HG03280 (cell line): Measurements from ENCODE around the gene DUSP6.
"Not testable (repeated sequence)": the region's sequence is repeated elsewhere in the genome, so short reads cannot be mapped to it uniquely, and the experiment has no call there.

ENCODE experiments used
- ATAC-seq: cut with Tn5 transposase; IDR thresholded peaks from one replicate; pipeline ENCODE4 v1.9.1; 2021; ENCODE audit warnings: mild to moderate bottlenecking, moderate library complexity; ENCODE audit not compliant: unreplicated experiment

DUSP6 gene

GRCh38 chr12:89353188-89353822 lies 1.0 kb upstream of the DUSP6 start:
- ATAC-seq, result no peak

- ATAC-seq, result no peak
Observed at GRCh38 chr12:89352242-89352491, 134 bp downstream of the DUSP6 start.

DNA sequence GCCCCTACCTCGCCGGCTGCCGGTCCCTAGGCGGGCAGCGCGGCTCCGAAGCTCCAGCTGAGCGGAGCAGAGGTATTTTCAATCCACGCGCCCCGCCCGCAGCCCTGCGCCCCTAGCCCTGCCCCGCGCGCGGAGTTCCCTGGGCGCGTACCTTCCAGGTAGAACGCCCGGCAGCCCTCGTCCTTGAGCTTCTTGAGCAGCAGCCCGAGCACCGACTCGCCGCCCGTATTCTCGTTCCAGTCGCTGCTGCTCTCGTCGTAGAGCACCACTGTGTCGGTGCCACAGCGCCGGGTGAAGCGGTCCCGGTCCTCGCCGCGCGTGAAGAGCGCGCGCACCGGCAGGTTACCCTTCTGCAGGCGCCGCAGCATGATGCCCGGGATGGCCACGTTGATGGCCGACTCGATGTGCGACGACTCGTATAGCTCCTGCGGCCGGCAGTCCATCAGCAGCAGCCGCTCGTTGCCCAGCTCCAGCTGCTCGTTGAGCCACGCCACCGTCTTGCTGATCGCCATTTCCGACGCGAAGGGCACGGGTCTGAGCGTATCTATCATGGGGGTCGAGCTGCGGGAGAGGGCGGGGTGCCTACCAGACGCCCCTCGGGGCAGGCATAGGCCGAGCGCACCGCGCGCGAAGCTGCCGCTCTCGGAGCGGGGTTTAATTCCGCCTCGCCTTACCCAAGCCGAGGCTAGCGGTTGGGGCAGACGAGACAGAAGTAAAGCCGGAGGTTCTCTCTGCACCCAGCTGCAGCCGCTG lies 636 bp downstream of the DUSP6 start:
- ATAC-seq, result peak; percentile 28

DNA sequence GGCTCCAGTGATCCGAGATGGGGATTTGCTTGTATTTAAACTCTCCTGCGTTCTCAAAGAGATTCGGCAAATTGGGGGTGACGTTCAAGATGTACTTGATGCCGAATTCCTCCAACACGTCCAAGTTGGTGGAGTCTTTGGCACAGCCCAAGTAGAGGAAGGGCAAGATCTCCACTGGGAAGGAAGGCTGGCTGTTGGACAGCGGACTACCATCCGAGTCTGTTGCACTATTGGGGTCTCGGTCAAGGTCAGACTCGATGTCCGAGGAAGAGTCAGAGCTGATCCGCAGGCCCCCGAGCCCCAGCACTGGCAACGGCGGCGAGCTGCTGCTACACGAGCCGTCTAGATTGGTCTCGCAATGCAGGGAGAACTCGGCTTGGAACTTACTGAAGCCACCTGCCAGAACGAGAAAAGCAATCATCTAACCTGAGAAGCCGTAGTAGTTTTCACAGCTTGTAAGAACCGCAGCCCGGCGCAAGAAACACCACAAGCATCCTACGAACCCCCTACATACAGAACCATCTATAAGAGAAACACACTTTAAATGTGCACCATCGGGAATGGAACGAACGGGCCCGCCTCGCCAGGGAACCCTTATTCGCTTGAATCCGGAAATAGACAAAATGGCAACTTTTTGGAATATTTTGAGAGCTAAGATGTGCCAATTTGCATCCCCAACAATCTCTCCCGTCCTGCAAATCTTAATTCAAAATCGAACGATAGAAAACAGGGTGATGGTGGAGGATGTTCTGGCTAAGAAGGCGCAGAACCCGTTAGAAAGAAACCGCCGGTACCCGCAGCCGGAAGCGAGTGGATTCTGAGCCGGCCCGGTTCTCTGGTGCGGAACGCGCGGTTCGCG lies 1.4 kb downstream of the DUSP6 start:
- no peak for ATAC-seq

DNA sequence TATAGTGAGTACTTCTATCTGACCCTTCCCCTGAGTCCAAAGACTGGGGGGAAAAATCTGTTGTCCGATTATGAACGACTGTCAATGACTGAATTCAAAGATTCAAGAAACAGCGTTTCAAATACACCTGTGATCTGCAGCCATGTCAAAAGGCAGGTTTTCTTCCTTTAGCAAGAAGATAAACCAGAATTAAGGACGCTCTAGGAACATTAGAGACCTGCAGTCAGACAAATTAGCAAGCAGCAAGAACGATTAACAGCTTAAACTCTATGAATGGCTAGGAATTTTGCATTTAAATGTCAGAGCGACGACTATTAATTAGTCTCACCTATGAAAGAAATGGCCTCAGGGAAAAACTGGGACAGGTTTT lies 2.1 kb downstream of the DUSP6 start:
- no peak for ATAC-seq

DNA sequence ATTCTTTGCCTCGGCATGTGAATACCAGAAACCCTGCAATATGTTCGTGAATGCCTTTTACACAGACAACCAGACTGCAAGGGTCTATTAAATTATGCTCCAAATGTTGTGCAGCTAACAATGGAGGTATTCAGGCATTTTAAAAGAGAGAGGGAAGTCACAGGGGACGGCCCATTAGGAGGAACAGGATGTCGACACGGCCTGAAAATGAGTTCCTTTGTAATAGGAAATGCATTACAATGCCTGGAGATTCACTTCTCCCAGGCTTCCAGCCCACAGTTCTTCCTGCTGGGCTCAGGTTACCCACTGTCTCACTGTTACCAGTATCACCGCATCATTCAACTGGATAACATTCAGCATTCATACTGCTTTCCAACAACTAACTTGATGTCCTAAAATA lies 2.5 kb downstream of the DUSP6 start:
- ATAC-seq, result no peak

DNA sequence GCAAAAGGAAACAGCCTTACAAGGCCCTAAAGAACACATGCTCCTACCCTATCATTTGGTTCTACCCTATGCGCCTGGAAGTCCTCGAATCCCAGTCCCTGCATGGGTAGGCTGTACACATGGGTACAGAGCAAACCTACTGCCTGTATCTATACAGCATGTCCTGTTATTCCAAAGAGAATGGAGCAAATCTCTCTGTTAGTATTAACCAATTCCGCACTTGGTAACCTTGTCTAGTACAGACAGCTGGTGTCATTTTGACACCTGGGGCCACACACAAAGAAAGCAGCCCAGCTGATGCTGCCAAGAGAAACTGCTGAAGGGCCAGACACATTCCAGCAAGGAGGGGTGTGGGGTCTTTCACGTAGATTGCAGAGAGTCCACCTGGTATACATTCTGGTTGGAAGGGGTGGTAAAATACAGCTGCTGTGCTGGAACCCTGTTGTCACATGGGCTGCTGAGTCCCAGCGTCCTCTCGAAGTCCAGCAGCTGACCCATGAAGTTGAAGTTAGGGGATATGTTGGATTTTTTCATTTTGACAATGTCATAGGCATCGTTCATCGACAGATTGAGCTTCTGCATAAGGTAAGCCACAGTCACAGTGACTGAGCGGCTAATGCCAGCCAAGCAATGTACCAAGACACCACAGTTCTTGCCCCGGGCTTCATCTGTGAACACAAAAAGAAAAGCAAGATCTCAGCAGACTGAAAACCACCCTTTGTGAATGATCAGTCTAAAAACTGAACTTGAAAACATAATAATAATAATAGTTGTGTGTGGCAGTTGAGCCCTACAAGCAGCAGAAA lies 3.2 kb downstream of the DUSP6 start:
- no peak for ATAC-seq

- no peak for ATAC-seq
Observed at GRCh38 chr12:89347325-89347829, 4.9 kb downstream of the DUSP6 start.

GRCh38 chr12:89346741-89347324 lies 5.5 kb downstream of the DUSP6 start:
- peak; percentile 4 for ATAC-seq

DNA sequence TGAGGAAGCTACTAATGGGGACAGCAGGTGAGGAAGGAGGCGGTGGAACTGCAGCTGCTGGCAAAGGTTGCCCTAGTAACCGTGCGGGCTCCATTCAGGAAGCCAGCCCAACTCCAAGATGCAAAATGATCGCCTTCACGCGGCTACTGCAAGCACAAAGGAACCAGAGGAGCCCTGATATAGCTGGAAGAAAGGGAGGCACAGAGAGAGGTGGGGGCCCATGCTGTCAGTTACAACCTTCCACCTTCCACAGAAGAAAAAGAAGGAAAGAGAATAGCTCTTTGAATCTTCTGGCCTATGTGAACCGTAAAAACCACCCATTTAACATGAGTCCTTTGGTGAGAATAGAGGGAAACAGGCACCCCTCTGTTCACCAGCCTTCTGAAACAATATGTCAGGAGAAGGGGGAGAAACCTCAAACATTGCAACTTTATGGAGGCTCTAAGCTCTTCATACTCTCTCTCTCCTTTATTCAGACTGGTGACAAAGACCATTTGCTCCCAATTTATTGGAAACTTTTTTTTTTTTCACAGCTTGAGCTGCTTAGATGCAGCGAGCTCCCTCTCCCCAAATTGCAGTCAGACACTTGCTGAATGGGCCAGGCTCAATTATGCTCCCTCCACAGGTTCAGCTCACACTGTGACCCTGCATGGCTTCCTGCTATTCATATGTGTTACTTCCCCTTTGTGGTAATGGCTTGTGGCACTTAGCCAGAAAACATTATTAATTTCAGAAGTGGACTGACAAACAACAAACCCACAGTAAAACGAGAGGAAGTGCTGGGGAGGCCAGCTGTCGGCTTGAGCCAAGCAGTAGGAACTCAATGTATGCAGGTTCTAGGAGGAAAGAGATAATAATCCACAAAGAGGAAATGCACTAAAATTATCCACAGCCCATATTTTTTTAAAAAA lies 6.2 kb downstream of the DUSP6 start:
- peak; percentile 98 for ATAC-seq

DNA sequence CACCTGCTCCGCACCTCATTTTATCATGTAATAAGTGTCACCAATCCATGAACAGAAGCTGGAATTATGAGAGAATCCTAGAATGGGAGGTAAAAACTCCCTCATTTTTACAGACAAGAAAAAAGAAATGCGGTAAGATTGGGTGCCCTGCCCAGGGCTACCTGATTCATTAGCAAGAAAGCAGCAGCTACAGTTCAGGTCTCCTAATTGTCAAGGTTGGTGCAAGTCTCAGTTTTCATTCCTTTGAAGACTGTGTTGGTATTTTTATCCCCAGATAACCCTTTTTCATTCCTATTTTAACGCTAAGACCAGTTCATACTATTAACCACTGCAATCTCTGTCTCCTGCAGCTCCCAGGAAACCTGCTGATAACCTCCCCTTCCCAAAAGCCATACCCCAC lies 6.9 kb downstream of the DUSP6 start:
- no peak for ATAC-seq

- ATAC-seq, result no peak
Observed at GRCh38 chr12:89344862-89345202, 7.5 kb downstream of the DUSP6 start.

DNA sequence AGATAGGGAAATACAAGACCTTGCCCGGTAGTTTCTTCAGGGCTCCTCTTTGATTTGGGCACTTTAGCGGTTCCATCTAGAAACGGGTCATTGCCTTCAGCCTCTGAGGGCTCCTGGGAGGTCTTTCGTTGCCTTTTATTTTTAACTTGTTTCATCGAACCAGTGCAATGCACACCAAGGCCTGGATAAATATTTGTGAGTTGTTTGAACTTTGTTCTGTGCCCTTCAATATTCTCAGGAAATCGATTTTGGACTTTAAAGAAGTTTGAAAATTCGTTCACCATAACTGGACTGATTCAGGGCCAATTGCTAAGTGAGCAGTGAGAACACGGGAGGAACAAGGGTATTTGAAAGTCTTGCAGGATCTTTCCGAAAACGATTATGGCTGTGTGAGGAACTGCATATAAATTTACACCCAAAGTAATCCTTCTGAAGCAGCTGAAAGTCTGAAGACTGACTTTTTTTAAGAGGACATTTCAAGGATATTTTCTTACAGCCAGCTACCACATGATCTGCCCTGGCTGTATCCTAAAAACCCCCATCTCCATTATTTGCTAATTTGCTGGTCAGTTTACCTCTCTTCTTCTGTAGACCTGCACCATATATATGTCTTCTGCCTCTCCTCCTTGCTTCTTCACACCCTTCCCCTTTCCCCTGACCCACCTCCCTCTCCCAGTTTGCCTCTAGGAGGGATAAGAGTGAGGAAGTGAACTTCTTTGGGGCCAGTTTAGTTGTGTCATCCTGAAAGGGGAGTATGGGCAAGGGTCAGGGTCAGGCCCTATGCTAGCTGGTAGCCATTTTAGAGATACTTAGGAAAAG lies 8.0 kb downstream of the DUSP6 start:
- ATAC-seq, result no peak

DNA sequence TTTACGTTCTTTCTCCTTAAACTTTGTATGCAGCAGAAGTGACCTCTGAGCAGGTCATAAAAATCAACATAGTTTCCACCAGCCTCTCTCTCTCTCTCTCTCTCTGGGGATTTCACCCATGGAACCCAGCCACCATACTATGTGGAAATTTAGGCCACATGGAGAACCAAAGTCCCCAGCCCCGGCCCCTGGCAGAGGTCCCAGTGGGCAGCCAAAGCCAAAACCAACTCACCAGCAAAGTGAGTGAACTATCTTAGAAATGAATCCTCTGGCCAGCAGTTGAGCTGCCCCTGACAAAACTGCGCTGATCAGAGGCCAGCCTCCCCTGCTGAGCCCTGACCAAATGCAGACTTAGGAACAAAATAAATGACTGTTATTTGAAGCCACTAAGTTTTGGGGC lies 9.2 kb downstream of the DUSP6 start:
- no peak for ATAC-seq

- no peak for ATAC-seq
Observed at GRCh38 chr12:89340861-89341260, 11.4 kb downstream of the DUSP6 start.

- ATAC-seq, result no peak
Observed at GRCh38 chr12:89339526-89339925, 12.8 kb downstream of the DUSP6 start.

DNA sequence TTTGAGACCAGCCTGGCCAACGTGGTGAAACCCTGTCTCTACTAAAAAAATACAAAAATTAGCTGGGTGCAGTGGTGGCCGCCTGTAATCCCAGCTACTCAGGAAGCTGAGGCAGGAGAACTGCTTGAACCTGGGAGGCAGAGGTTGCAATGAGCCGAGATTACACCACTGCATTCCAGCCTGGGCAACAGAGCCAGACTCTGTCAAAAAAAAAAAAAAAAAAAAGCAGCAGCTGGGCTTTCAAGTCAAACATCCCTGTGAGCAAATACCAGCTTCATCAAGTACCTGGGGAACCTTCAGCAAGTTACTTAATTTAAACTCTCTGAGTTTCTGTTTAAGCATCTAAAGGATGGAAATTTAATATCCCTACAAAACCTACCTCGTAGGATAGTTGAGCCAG lies 15.2 kb downstream of the DUSP6 start:
- ATAC-seq, result not testable (repeated sequence)

DNA sequence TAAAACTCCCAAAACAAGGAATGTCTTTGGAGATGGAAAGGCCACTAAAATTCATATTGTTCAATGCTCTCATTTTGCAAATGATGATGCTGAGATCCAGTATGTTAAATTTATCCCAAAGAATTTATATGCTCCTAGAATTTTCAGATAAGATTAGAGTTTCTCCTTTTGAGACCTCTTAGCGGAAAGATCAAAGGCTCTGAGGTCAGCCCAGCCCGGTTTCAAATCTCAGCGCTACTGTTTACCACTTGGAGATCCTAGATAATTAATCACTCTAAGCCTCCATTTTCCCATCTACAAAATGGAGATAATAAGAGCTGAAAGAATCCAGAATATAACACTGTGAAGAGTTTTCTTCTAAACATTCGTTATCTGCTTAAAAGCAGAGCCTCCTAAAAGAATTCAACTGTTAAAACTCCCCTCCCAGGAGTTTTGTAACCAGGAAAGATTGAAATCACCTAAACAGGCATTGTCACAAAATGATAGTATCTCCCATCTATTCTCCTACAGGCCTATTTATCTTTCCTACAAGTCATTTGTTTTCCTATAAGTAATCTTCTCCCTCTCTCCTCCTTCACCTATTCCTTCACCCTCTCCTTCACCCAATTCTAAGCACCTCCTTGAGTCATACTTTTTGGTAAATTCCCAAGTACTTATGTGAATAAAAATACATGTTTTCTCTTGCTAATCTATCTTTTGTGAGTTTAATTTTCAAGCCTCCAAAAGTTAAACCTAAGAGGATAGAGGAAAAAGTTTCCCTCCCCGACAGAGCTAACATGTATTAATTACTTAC lies 16.7 kb downstream of the DUSP6 start:
- no peak for ATAC-seq
